Lung (tissue), 12 donors: Measurements from ENCODE around the gene CPM. TPM values are rescaled to one million over a fixed set of nuclear protein-coding genes. Genes with fewer than 3 reads are reported as not detected.
A peak's percentile ranks its signal among the peaks of the same experiment; 100 is the strongest.

Experiments used
- ATAC-seq: fragments of 200-7000 bp; cut with Tn5 transposase; one replicate; pipeline ENCODE4 v1.9.1; 2020; ENCODE audit warnings: moderate number of reproducible peaks; ENCODE audit not compliant: insufficient read depth, low FRiP score
- DNase-seq, 3 donors: peaks; one replicate each; pipeline ENCODE4 v3.0.0-alpha.2; 2013 to 2017
- H3K27ac ChIP-seq, 2 donors: one replicate each; pipeline ENCODE4 v1.5.1; 2013; ENCODE audit warnings: mild to moderate bottlenecking in 2 of 2, moderate library complexity in 2 of 2, control low read depth in 1 of 2, inconsistent platforms in 1 of 2, low read depth in 1 of 2, low read length in 1 of 2
- H3K27me3 ChIP-seq, 3 donors: one replicate each; pipeline ENCODE4 v1.5.1; 2013; ENCODE audit warnings: low read length in 2 of 3; ENCODE audit not compliant: control insufficient read depth in 3 of 3, insufficient read depth in 3 of 3
- H3K36me3 ChIP-seq, 4 donors: one replicate each; pipeline ENCODE4 v1.5.1; 2013; ENCODE audit warnings: low read length in 4 of 4, mild to moderate bottlenecking in 1 of 4, moderate library complexity in 1 of 4; ENCODE audit not compliant: control insufficient read depth in 4 of 4, insufficient read depth in 4 of 4
- H3K4me1 ChIP-seq, 5 donors: one replicate each; pipeline ENCODE4 v1.5.1; 2013; ENCODE audit warnings: low read length in 5 of 5, mild to moderate bottlenecking in 2 of 5, moderate library complexity in 1 of 5; ENCODE audit not compliant: control insufficient read depth in 5 of 5, insufficient read depth in 5 of 5
- H3K4me3 ChIP-seq: one replicate; pipeline ENCODE4 v1.5.1; 2013; ENCODE audit warnings: mild to moderate bottlenecking, control low read depth, moderate library complexity
- H3K9ac ChIP-seq, 2 donors: one replicate each; pipeline ENCODE4 v1.5.1; 2013; ENCODE audit warnings: low read length in 2 of 2, control low read depth in 1 of 2; ENCODE audit not compliant: insufficient read depth in 1 of 2
- H3K9me3 ChIP-seq, 4 donors: one replicate each; pipeline ENCODE4 v1.5.1; 2013; ENCODE audit warnings: low read length in 3 of 4, mild to moderate bottlenecking in 1 of 4, moderate library complexity in 1 of 4; ENCODE audit not compliant: control insufficient read depth in 4 of 4, insufficient read depth in 3 of 4
- CTCF ChIP-seq: IDR thresholded peaks from 2 replicates; pipeline ENCODE4 v1.5.1; 2012; ENCODE audit warnings: mild to moderate bottlenecking; ENCODE audit errors: control extremely low read depth, extremely low read depth
- WGBS, 2 donors: extraction: QIAGEN DNeasy Blood & Tissue Kit; methylation state at CpG; one replicate each; pipeline ENCODE4 v1.1.7; 2013; 5-methylcytosine and 5-hydroxymethylcytosine counted together
- polyA plus RNA-seq, 2 donors: library from polyadenylated mRNA; stranded (reverse); fragments of 200-250 nt; gene quantifications; one replicate each; pipeline ENCODE4 v1.2.1, GENCODE V29; 2013
- total RNA-seq, 2 donors: library from RNA; depleted of rRNA in 1 of 2; stranded (reverse); fragments of >200 nt in 1 of 2; gene quantifications; one replicate each; pipeline ENCODE4 v1.2.1, GENCODE V29; 2014 to 2021
- donor health status: control.
- donor health status: control.
- donor health status: Bipolar disorder and iron deficiency.
- donor health status: healthy.
- donor health status: DM: yes; HTN: yes; CAD: no.

Gene CPM
- total and polyA plus RNA-seq, 4 donors = 66.6 to 241 (median 136) TPM

DNA sequence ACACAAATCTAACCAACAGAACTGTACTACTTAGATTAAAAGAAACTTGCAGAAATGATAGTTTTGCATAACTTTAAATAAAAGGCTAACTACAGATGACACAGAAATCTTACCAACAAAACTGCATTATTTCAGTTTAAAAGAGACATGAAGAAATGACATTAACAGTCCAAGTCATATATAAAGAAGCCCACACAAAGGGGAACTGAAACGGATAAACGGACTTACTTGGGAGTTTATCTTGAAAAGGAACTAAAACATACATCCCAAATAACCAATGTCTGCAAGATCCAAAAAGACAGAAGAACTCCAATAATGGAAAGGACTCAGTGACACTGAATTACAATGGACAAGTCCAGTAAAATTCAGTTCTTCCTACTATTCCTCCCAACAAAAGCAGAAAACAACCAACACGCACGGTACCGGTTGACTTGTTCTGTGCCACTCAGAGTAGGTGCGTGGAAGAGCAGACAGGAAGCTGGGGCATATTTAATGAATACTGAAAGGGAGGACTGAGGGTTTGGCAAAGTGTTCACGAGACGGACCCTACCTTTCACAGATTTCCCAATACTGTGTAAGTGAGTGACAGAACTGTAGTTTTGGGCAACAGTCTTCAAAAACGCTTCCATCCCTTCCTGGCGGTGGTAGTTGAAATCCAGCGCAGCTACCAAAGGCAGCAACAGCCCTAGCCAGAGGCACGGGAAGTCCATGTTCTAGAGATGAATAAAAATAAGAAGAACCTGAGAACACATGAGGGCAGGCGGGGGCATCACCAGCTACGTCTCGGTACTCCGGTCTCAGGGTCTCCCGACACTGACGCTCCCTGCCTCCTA is 627 bp downstream of the CPM start:
- Histone ChIP-seq H3K27me3 (peaks cover 0 to 13% (median 12%) of the 10 kb centered on the region in 3 donors), H3K36me3 (no peaks in the 10 kb centered on the region), H3K4me3 (peak overlapping the region; percentile 80), H3K9ac (peak overlapping the region; percentile 42 to 46), H3K4me1 (peaks cover 0 to 14% (median 0%) of the 10 kb centered on the region in 5 donors), H3K9me3 (no peaks in the 10 kb centered on the region), H3K27ac (peak overlapping the region; percentile 64 to 83)
- ATAC-seq (peak; percentile 38), DNase-seq (peak; percentile 23 to 34 (median 25))
- WGBS, 2 donors = 3 to 5% methylated on average over 18 of the region's 18 CpGs
- TF ChIP-seq CTCF = no peak

GRCh38 chr12:68930178-68930577 is 2.8 kb downstream of the CPM start:
- no peak for TF ChIP-seq CTCF
- Histone ChIP-seq H3K9me3 (no peaks in the 10 kb centered on the region), H3K9ac (no peak overlapping the region), H3K27ac (no peak overlapping the region), H3K4me1 (peaks cover 0 to 14% (median 0%) of the 10 kb centered on the region in 5 donors), H3K4me3 (no peak overlapping the region), H3K36me3 (no peaks in the 10 kb centered on the region), H3K27me3 (peaks cover 0 to 13% (median 10%) of the 10 kb centered on the region in 3 donors)
- ATAC-seq (no peak), DNase-seq (no peak)
- 73 to 76% methylated on average over 6 of the region's 6 CpGs for WGBS, 2 donors

DNA sequence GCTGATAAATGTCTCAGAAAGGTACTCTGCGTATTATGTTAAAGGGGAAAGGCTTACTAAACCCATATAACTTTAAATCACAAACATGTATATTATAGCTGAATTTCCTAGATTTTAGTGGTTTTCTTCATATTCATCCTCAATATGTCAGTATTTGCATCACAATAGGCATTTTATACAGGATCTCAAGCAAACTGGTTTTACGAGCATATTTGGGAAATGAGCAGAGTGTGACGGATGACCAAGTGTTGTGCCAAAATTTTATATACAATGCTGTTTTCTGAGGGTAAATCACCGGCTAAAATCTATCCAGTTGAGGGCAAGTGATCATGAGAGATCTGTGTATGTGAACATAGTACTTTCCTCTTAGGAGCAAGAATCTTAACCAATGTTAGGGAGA is 8.4 kb downstream of the CPM start:
- peak in 1 of 3 donors; percentile 19 for DNase-seq
- Histone ChIP-seq H3K9ac (no peak overlapping the region), H3K4me1 (peaks cover 0 to 4% (median 0%) of the 10 kb centered on the region in 5 donors), H3K4me3 (no peak overlapping the region), H3K9me3 (no peaks in the 10 kb centered on the region), H3K36me3 (no peaks in the 10 kb centered on the region), H3K27me3 (no peaks in the 10 kb centered on the region), H3K27ac (no peak overlapping the region)
- WGBS, 2 donors = 88 to 89% methylated on average over 4 of the region's 4 CpGs
- no peak for TF ChIP-seq CTCF
- ATAC-seq = no peak
